Activated CD4-positive, alpha-beta memory T cell treated with anti-CD3 and anti-CD28 coated beads, Interleukin-2, amount 10 ng/mL, durations not matched to agents 7 days and 5 days (primary cell): Measurements from ENCODE around the gene TDRD9. TPM values are rescaled to one million over a fixed set of nuclear protein-coding genes. Genes with fewer than 3 reads are reported as not detected.

ENCODE experiments used
- CTCF ChIA-PET: fragments of 350-600 bp; sonication (Branson Sonifier 250); formaldehyde crosslinking; loops from one replicate; lab custom pipeline; 2021; ENCODE audit warnings: antibody characterized with exemption, inconsistent platforms; lab: Charles Lee
- POLR2A ChIA-PET: fragments of 350-600 bp; sonication (Branson Sonifier 250); formaldehyde crosslinking; loops from one replicate; lab custom pipeline; 2021; ENCODE audit warnings: antibody characterized with exemption; lab: Charles Lee
- DNase-seq: peaks from one replicate; pipeline ENCODE4 v3.0.0-alpha.2; 2020
- H3K27ac Mint-ChIP-seq: one replicate; pipeline ENCODE4 v1.8.0; 2021; ENCODE audit warnings: mild to moderate bottlenecking, mixed read lengths
- H3K27me3 Mint-ChIP-seq: one replicate; pipeline ENCODE4 v1.8.0; 2021; ENCODE audit warnings: mixed read lengths
- H3K36me3 Mint-ChIP-seq: one replicate; pipeline ENCODE4 v1.8.0; 2021; ENCODE audit warnings: low read depth, mixed read lengths
- H3K4me1 Mint-ChIP-seq: one replicate; pipeline ENCODE4 v1.8.0; 2021; ENCODE audit warnings: mixed read lengths
- H3K4me3 Mint-ChIP-seq: one replicate; pipeline ENCODE4 v1.8.0; 2021; ENCODE audit warnings: mild to moderate bottlenecking, mixed read lengths
- H3K9me3 Mint-ChIP-seq: one replicate; pipeline ENCODE4 v1.8.0; 2021; ENCODE audit warnings: mixed read lengths
- total RNA-seq, 2 experiments: library from RNA; stranded (reverse); gene quantifications; one replicate each; pipeline ENCODE4 v1.2.3, GENCODE V29; 2021

TDRD9 gene
- total RNA-seq, 2 experiments from 2014 or later: 0.08 to 0.13 TPM

DNA sequence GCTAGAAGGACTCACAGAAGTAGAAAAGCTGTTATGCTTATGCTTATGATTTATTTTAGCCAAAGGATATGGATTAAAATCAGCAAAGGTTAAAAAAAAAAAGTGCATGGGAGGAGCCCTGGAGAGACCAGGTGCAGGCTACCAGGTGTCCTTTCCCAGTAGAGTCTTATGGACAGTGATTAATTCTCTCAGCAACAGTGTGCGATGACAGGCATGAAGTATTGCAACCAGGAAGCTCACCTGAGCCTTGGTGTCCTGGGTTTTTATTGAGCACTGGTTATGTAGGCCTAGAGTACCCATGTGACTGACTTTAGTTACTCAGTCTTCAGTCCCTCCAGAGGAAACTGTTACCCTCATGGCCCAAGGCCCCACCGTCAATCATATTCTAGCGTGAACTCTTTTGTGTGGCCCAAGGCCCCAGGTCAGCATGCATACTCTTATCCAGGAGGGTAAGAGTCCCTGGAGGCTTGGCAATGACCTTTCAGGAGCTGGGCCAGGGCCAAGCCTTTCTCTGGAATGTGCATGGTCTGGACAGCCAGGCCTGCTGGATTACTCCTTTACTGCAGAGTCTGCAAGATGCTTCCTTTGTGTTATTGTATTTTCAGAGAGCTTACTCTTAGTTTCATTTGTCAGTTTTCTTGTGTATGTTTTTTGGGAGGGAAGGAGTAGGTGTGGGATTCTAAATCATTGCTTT is 83.7 kb downstream of the TDRD9 start:
- DNase-seq: no peak
- H3K36me3 Mint-ChIP-seq: no peaks in the 10 kb centered on the region
- peaks cover 8% of the 10 kb centered on the region for H3K27me3 Mint-ChIP-seq
- H3K9me3 Mint-ChIP-seq: no peaks in the 10 kb centered on the region
- no peak overlapping the region for H3K27ac Mint-ChIP-seq
- H3K4me3 Mint-ChIP-seq: no peak overlapping the region
- CTCF ChIA-PET: interaction anchor here (0.5 to 0.7 kb wide), 2 partner anchors 111 to 1526 kb away, joined by 4 read pairs; no protein-coding TSS in a partner anchor
- H3K4me1 Mint-ChIP-seq: no peaks in the 10 kb centered on the region
- POLR2A ChIA-PET: no interaction called here

DNA sequence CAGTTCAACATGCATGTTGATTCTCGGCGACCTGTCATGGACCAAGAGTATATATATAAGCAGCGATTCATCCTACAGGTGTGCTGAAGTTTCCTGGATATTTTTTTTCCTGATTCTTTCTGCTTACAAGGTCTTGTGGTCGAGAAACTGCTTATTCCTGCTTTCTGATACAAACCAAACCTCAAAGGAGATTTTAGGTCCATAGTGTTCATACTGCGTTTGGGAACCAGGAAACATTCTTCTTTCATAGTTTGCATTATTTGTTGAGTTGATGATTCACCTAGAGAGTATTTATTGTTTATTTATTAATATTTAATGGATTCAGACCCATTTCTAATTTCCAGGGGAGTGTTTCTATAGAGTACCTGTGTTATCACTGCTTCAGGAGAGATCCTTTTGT is 86.5 kb downstream of the TDRD9 start:
- Mint-ChIP-seq H3K27me3 (peaks cover 18% of the 10 kb centered on the region), H3K36me3 (no peaks in the 10 kb centered on the region), H3K27ac (no peak overlapping the region), H3K4me1 (no peaks in the 10 kb centered on the region), H3K4me3 (no peak overlapping the region), H3K9me3 (no peaks in the 10 kb centered on the region)
- no peak for DNase-seq
- POLR2A ChIA-PET: no interaction called here
- CTCF ChIA-PET: interaction anchor here (1.0 kb wide), 1 partner anchor 114 kb away, joined by 3 read pairs; no protein-coding TSS in a partner anchor

DNA sequence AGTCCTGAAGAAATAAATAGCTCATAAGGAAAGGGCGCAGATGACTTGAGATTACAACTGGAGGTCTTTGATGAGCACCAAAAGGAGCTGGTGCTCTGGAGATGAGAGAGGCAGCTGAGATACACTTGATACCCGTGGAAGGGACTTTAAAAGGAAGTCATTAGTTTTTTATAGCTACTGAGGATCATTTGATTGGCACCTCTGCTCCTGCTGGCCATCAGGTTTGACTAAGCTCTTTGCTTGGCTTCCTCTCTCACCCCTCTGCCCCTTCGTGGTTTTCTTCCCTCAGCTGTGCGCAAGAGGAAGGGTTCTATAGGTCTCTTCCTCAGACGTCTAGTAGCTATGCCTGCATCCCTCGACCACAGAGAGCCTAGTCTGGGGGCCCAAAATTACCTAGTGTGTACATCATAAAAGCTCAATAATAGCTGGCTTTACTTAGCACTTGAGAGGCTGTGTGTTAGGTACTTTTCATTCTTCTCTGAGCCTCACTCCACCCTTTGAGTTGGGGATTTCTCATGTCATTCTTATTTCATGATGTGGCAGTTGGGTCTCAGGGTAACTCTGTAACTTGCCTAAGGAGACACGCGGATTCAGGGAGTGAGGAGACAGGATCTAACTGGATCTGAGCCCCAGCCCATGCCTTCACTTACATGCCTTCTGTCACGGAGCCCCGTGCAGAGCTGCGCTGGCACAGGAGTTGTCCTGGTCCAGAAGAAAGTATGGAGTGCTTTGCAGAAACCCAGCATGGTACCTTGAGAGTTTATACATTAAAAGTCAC is 88.8 kb downstream of the TDRD9 start:
- Mint-ChIP-seq H3K4me3 (no peak overlapping the region), H3K36me3 (no peaks in the 10 kb centered on the region), H3K4me1 (no peaks in the 10 kb centered on the region), H3K27ac (no peak overlapping the region), H3K27me3 (peaks cover 26% of the 10 kb centered on the region), H3K9me3 (no peaks in the 10 kb centered on the region)
- ChIA-PET POLR2A (no interaction called here), CTCF (interaction anchor here (1.0 kb wide), 1 partner anchor 518 kb away, joined by 3 read pairs; no protein-coding TSS in a partner anchor)
- DNase-seq: no peak

GRCh38 chr14:104019029-104019428 is 90.8 kb downstream of the TDRD9 start:
- H3K9me3 Mint-ChIP-seq: no peaks in the 10 kb centered on the region
- H3K27ac Mint-ChIP-seq: no peak overlapping the region
- H3K27me3 Mint-ChIP-seq: peaks cover 26% of the 10 kb centered on the region
- H3K4me1 Mint-ChIP-seq: no peaks in the 10 kb centered on the region
- DNase-seq: no peak
- ChIA-PET POLR2A (no interaction called here), CTCF (no interaction called here)
- H3K36me3 Mint-ChIP-seq: no peaks in the 10 kb centered on the region
- H3K4me3 Mint-ChIP-seq: no peak overlapping the region

GRCh38 chr14:104019806-104020205 is 91.5 kb downstream of the TDRD9 start:
- H3K36me3 Mint-ChIP-seq: no peaks in the 10 kb centered on the region

GRCh38 chr14:104020471-104020870 is 92.2 kb downstream of the TDRD9 start:
- no peak for DNase-seq
- Mint-ChIP-seq H3K27me3 (peaks cover 23% of the 10 kb centered on the region), H3K36me3 (no peaks in the 10 kb centered on the region), H3K4me1 (no peaks in the 10 kb centered on the region), H3K4me3 (no peak overlapping the region), H3K27ac (no peak overlapping the region), H3K9me3 (no peaks in the 10 kb centered on the region)
- ChIA-PET POLR2A (no interaction called here), CTCF (no interaction called here)

More at GRCh38 chr14:104019806-104020205, 91.5 kb downstream of the TDRD9 start:
- ChIA-PET POLR2A (no interaction called here), CTCF (no interaction called here)
- Mint-ChIP-seq H3K27me3 (peaks cover 26% of the 10 kb centered on the region), H3K27ac (no peak overlapping the region), H3K9me3 (no peaks in the 10 kb centered on the region), H3K4me3 (no peak overlapping the region), H3K4me1 (no peaks in the 10 kb centered on the region)
- no peak for DNase-seq

GRCh38 chr14:104023325-104024055 is 95.2 kb downstream of the TDRD9 start:
- H3K4me1 Mint-ChIP-seq: no peaks in the 10 kb centered on the region
- DNase-seq: no peak
- ChIA-PET POLR2A (no interaction called here), CTCF (interaction anchor here (0.6 kb wide), 1 partner anchor 649 kb away, joined by 3 read pairs; no protein-coding TSS in a partner anchor)
- H3K27ac Mint-ChIP-seq: no peak overlapping the region
- H3K27me3 Mint-ChIP-seq: peaks cover 26% of the 10 kb centered on the region
- no peaks in the 10 kb centered on the region for H3K36me3 Mint-ChIP-seq
- no peaks in the 10 kb centered on the region for H3K9me3 Mint-ChIP-seq
- H3K4me3 Mint-ChIP-seq: no peak overlapping the region

DNA sequence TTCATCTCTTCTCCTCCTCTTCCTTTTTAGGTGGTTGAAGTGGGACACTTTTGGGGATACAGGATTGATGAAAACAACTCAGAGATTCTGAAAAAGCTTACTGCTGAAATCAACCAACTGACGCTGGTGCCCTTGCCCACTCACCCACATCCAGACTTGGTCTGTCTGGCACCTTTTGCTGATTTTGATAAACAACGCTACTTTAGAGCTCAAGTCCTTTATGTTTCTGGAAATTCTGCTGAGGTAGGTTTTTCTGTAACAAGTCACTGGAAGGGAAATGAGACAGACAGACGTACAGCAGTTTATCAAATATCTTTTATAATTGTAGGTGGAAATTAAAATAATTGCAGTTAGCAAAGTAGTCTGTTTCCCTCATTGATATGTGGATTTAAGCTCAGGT is 97.3 kb downstream of the TDRD9 start:
- H3K4me3 Mint-ChIP-seq: no peak overlapping the region
- no peaks in the 10 kb centered on the region for H3K36me3 Mint-ChIP-seq
- H3K4me1 Mint-ChIP-seq: no peaks in the 10 kb centered on the region
- ChIA-PET CTCF (no interaction called here), POLR2A (no interaction called here)
- H3K9me3 Mint-ChIP-seq: no peaks in the 10 kb centered on the region
- H3K27ac Mint-ChIP-seq: no peak overlapping the region
- DNase-seq: no peak
- peaks cover 26% of the 10 kb centered on the region for H3K27me3 Mint-ChIP-seq

- no peak overlapping the region for H3K4me3 Mint-ChIP-seq
- no peaks in the 10 kb centered on the region for H3K4me1 Mint-ChIP-seq
- POLR2A ChIA-PET: no interaction called here
- peaks cover 26% of the 10 kb centered on the region for H3K27me3 Mint-ChIP-seq
- H3K9me3 Mint-ChIP-seq: no peaks in the 10 kb centered on the region
- no peak overlapping the region for H3K27ac Mint-ChIP-seq
- CTCF ChIA-PET: no interaction called here
- H3K36me3 Mint-ChIP-seq: no peaks in the 10 kb centered on the region
- no peak for DNase-seq
Measured at GRCh38 chr14:104026024-104026423, 97.8 kb downstream of the TDRD9 start.

DNA sequence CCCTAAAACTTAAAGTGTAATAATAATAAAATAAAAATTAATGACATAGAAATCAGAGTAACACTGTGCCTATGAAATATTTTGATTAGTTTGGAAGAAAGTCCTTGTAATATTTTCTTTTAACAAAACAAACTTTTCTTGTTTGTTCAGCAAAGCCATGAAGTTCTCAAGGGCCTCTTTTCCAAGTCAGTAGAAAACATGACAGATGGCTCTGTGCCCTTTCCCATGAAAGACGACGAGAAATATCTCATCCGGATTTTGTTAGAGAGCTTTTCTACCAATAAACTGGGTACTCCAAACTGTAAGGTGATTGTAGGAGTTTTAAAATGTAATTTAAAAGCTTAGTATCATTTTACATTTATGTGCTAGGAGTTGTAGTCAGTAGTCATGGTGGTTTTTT is 102.7 kb downstream of the TDRD9 start:
- Mint-ChIP-seq H3K4me3 (no peak overlapping the region), H3K36me3 (no peaks in the 10 kb centered on the region), H3K27me3 (peaks cover 42% of the 10 kb centered on the region), H3K27ac (no peak overlapping the region), H3K4me1 (no peaks in the 10 kb centered on the region), H3K9me3 (no peaks in the 10 kb centered on the region)
- ChIA-PET POLR2A (no interaction called here), CTCF (no interaction called here)
- no peak for DNase-seq

DNA sequence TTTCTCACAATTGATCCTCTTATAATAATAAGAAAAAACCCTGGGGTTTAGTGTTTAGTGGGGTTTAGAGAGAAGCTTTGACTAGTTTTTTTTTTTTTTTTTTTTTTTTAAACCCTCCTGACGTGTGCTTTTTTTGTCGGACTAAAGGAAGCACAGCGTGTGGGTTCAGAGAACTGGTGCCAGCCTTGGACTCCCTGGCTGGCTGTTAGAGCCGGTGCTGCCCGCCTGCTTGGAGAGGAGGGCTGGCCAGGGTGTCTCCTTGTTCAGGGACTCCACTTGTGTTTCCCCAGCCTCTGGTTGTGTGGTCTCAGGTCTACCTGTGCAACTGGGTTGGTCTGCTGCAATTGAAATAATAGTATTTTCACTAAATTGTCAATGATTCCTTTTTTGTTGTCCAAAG is 103.1 kb downstream of the TDRD9 start:
- CTCF ChIA-PET: no interaction called here

DNA sequence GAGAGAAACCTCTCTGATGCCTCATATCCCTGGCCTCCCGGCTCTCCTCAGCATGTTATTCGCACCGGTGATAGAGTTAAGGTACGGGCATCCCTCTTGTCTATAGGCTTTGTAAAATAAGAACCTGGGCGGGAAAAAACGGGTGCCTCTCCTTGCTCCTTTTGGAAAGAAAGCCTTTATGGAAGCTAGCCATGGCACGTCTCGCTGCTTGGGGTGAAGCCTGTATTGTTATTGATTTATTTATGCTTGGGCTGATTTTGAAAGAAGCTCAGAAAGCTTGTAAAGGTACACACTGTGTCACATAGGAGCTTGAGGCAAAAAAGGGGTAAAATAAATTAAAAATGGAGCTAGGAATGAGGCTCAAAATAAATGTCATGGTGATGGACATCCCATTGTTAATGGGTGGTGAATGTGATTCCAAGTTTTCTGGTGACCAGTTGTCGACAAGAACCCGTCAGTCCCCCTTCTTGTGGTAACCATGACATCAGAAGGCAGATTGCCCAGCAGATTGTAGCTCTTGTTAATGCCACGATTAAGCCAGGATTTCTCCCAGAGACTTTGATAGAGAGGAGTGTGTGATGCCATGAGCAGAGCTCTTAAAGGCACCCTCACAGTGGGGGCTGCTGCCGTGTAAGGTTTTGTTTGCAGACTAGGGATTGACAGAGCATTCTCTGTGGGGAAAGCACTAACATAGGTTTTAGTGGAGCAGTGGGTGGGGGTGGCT is 106.9 kb downstream of the TDRD9 start:
- Mint-ChIP-seq H3K4me3 (no peak overlapping the region), H3K9me3 (no peaks in the 10 kb centered on the region), H3K27me3 (peaks cover 35% of the 10 kb centered on the region), H3K27ac (no peak overlapping the region), H3K4me1 (no peaks in the 10 kb centered on the region), H3K36me3 (no peaks in the 10 kb centered on the region)
- POLR2A ChIA-PET: no interaction called here
- CTCF ChIA-PET: no interaction called here
- DNase-seq: no peak

More for the DNA sequence above, 103.1 kb downstream of the TDRD9 start:
- Mint-ChIP-seq H3K27ac (no peak overlapping the region), H3K36me3 (no peaks in the 10 kb centered on the region), H3K9me3 (no peaks in the 10 kb centered on the region), H3K4me1 (no peaks in the 10 kb centered on the region), H3K4me3 (no peak overlapping the region), H3K27me3 (peaks cover 44% of the 10 kb centered on the region)
- no peak for DNase-seq
- POLR2A ChIA-PET: no interaction called here
